SK-N-SH treated with all-trans-retinoic acid at 6 μM for 48 hours (cell line): ENCODE results near the gene CUEDC2.

ENCODE experiments used
- ATAC-seq: fragments of 200-7000 bp; cut with Tn5 transposase; 3 replicates; pipeline ENCODE4 v1.9.1; 2020; ENCODE audit warnings: mild to moderate bottlenecking, moderate library complexity
- ARNTL ChIP-seq: fragments of 450-650 bp; formaldehyde crosslinking; IDR thresholded peaks from 2 replicates; pipeline ENCODE4 v1.5.0; 2020; ENCODE audit warnings: low read depth, mild to moderate bottlenecking, moderate library complexity, borderline replicate concordance
- CSDC2 ChIP-seq: fragments of 250-450 bp; sonication (Bioruptor Pico); IDR thresholded peaks from 2 replicates; pipeline ENCODE4 v1.5.0; 2020; ENCODE audit warnings: mild to moderate bottlenecking, moderate library complexity
- CSRNP3 ChIP-seq: fragments of 250-450 bp; sonication (Bioruptor Pico); IDR thresholded peaks from 2 replicates; pipeline ENCODE4 v1.5.1; 2021; ENCODE audit warnings: mild to moderate bottlenecking, moderate library complexity
- ESRRG ChIP-seq: fragments of 250-450 bp; sonication (Bioruptor Pico); IDR thresholded peaks from 2 replicates; pipeline ENCODE4 v1.6.1; 2021; ENCODE audit warnings: mild to moderate bottlenecking
- GLIS3 ChIP-seq: fragments of 250-450 bp; sonication (Bioruptor Pico); IDR thresholded peaks from 2 replicates; pipeline ENCODE4 v1.5.0; 2020; ENCODE audit warnings: mild to moderate bottlenecking, moderate library complexity
- ISL1 ChIP-seq: fragments of 250-450 bp; sonication (Bioruptor Pico); IDR thresholded peaks from 2 replicates; pipeline ENCODE4 v2.1.2; 2022; ENCODE audit warnings: mild to moderate bottlenecking, moderate library complexity
- PATZ1 ChIP-seq: fragments of 250-450 bp; sonication (Bioruptor Pico); IDR thresholded peaks from 2 replicates; pipeline ENCODE4 v1.8.0; 2020; ENCODE audit warnings: mild to moderate bottlenecking, moderate library complexity, borderline replicate concordance
- POU6F1 ChIP-seq: fragments of 250-450 bp; sonication (Bioruptor Pico); IDR thresholded peaks from 2 replicates; pipeline ENCODE4 v1.8.0; 2021; ENCODE audit warnings: low read depth, mild to moderate bottlenecking, moderate library complexity, borderline replicate concordance
- TCF4 ChIP-seq: fragments of 250-450 bp; sonication (Bioruptor Pico); IDR thresholded peaks from 2 replicates; pipeline ENCODE4 v1.8.0; 2021; ENCODE audit warnings: mild to moderate bottlenecking, moderate library complexity, borderline replicate concordance
- TOX ChIP-seq: fragments of 250-450 bp; sonication (Bioruptor Pico); IDR thresholded peaks from 2 replicates; pipeline ENCODE4 v1.8.0; 2021; ENCODE audit warnings: mild to moderate bottlenecking, moderate library complexity, borderline replicate concordance
- TSHZ2 ChIP-seq: fragments of 250-450 bp; sonication (Bioruptor Pico); IDR thresholded peaks from 2 replicates; pipeline ENCODE4 v1.5.0; 2020; ENCODE audit warnings: mild to moderate bottlenecking, moderate library complexity
- ZFP30 ChIP-seq: fragments of 450-650 bp; formaldehyde crosslinking; IDR thresholded peaks from 2 replicates; pipeline ENCODE4 v1.5.0; 2022; ENCODE audit warnings: mild to moderate bottlenecking, moderate library complexity
- ZNF70 ChIP-seq: fragments of 450-650 bp; formaldehyde crosslinking; IDR thresholded peaks from 2 replicates; pipeline ENCODE4 v1.5.0; 2020; ENCODE audit warnings: mild to moderate bottlenecking, moderate library complexity
- ZNF8 ChIP-seq: fragments of 450-650 bp; formaldehyde crosslinking; IDR thresholded peaks from 2 replicates; pipeline ENCODE4 v1.5.0; 2020; ENCODE audit warnings: mild to moderate bottlenecking, moderate library complexity

CUEDC2 gene

GRCh38 chr10:102434394-102435132, 2.2 kb upstream of the CUEDC2 start:
- ATAC-seq = no peak

DNA sequence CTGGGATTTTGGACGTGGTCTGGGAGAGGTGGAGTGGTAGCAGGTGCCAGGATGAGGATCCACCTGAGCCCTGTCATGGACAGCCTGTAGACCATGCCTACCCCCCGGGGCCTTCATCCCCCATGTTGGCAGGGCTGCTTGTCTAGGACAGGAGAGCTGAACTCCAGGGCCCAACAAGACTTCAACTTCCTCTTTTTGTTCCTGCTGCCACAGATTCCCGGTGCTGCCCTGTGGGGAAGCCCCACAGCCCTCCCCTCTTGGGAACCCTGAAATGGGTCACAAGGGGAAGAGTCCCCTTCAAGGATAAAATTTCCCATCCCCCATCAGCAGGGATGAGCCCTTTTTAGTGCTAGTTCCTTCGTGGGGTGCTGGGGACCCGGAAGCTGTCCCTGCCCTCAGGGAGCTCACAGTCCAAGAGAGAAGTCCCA, 1.3 kb upstream of the CUEDC2 start:
- no peak for TF ChIP-seq ZNF8
- no peak for TF ChIP-seq CSDC2 (CRISPR knock-in tag)
- TF ChIP-seq ZNF70 (CRISPR knock-in tag) = no peak
- no peak for TF ChIP-seq TSHZ2 (CRISPR knock-in tag)
- TF ChIP-seq ZFP30 (CRISPR knock-in tag) = no peak
- no peak for TF ChIP-seq TOX (CRISPR knock-in tag)
- no peak for TF ChIP-seq ESRRG (CRISPR knock-in tag)
- TF ChIP-seq PATZ1 = no peak
- no peak for TF ChIP-seq POU6F1 (CRISPR knock-in tag)
- TF ChIP-seq GLIS3 (CRISPR knock-in tag) = no peak
- TF ChIP-seq TCF4 = no peak
- no peak for TF ChIP-seq ARNTL (CRISPR knock-in tag)
- no peak for ATAC-seq

More at GRCh38 chr10:102434394-102435132, 2.2 kb upstream of the CUEDC2 start:
- no peak for TF ChIP-seq PATZ1

DNA sequence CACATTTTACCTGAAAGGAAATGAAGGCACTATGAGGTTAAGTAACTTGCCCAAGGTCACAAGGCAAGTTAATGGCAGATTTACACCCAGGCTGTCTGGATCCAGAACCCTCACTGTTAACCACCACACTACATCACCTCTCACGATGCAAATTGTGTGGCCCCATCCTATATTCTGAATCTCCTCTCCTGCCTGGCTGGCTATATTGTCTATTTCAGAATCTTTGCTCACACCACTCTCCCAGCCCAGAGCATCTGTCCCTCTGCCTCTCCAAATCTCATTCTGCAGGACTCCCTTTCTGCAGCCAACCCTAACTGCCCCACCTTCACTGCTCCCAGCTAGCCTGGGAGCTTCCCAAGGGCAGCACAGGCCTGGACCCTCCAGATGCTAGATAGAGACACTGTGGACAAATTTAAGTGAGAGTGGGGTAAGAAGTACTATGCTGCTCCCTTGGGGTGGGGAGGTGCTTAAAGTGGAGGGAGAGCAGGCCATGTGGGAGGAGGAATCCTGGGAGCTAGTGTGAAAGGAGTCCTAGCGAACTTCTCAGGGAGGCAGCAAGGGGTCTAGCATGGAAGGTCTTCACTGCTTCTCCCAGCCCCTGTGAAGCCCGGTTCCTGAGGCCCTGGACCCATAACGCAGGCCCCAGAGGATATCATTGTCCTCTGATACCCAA, 786 bp downstream of the CUEDC2 start:
- peak; percentile 53 for ATAC-seq
- no peak for TF ChIP-seq ISL1
- TF ChIP-seq CSDC2 (CRISPR knock-in tag) = no peak
- no peak for TF ChIP-seq GLIS3 (CRISPR knock-in tag)
- TF ChIP-seq TOX (CRISPR knock-in tag) = no peak
- TF ChIP-seq CSRNP3 (CRISPR knock-in tag) = no peak

DNA sequence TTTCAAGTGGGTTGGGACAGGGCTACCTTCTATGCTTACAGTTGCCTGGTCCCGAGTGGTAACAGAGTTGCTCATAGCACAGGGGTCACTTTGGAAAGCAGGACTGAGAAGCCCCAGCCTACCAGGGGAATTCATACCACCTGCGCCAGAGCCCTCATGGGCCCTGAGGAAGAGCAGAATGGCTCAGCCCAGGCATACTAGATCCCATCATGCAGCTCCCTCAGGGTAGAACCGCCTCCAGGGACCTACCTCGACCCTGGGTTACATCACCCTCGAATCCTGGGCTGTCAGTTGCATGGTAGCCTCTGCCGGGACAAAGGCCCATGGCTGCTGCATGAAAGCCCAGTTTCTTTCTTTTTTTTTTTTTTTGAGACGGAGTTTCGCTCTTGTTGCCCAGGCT, 2.9 kb downstream of the CUEDC2 start:
- TF ChIP-seq CSRNP3 (CRISPR knock-in tag) = no peak
- no peak for ATAC-seq
